Trophoblast cell (in vitro differentiated cells and primary cell): ENCODE measurements around the gene FBXO31.
"Not testable (repeated sequence)": the region's sequence is repeated elsewhere in the genome, so short reads cannot be mapped to it uniquely, and the experiment has no call there.

Source experiments
- DNase-seq, 2 donors: peaks; one replicate each; pipeline ENCODE4 v3.0.0-alpha.2; 2016
- H2AFZ ChIP-seq: 2 replicates; pipeline ENCODE4 v1.6.1; 2013; ENCODE audit warnings: low read length, moderate library complexity, mild to moderate bottlenecking; ENCODE audit not compliant: insufficient read depth, poor library complexity
- H2AK5ac ChIP-seq: 2 replicates; pipeline ENCODE4 v1.6.1; 2013; ENCODE audit warnings: mild to moderate bottlenecking, low read length
- H2BK120ac ChIP-seq: 2 replicates; pipeline ENCODE4 v1.6.1; 2013; ENCODE audit warnings: low read length, mild to moderate bottlenecking, moderate library complexity; ENCODE audit not compliant: insufficient read depth, poor library complexity
- H2BK12ac ChIP-seq: 2 replicates; pipeline ENCODE4 v1.6.1; 2013; ENCODE audit warnings: mild to moderate bottlenecking, low read length, moderate library complexity
- H2BK5ac ChIP-seq: 2 replicates; pipeline ENCODE4 v1.6.1; 2013; ENCODE audit warnings: low read length, low read depth, moderate library complexity, mild to moderate bottlenecking; ENCODE audit not compliant: poor library complexity
- H3K14ac ChIP-seq: 2 replicates; pipeline ENCODE4 v1.6.1; 2013; ENCODE audit warnings: mild to moderate bottlenecking, low read length
- H3K18ac ChIP-seq: 2 replicates; pipeline ENCODE4 v1.6.1; 2013; ENCODE audit warnings: mild to moderate bottlenecking, low read length
- H3K23ac ChIP-seq: 2 replicates; pipeline ENCODE4 v1.6.1; 2013; ENCODE audit warnings: low read length
- H3K27ac ChIP-seq: 2 replicates; pipeline ENCODE4 v1.5.1; 2013; ENCODE audit warnings: low read depth, mild to moderate bottlenecking, inconsistent platforms, low read length, moderate library complexity
- H3K27me3 ChIP-seq: 2 replicates; pipeline ENCODE4 v1.6.1; 2013; ENCODE audit warnings: inconsistent platforms, mild to moderate bottlenecking, low read length, moderate library complexity; ENCODE audit not compliant: insufficient read depth
- H3K36me3 ChIP-seq, 2 experiments: 1 replicate in 1 of 2; 2 replicates in 1 of 2; pipeline ENCODE4 v1.6.1; 2013; ENCODE audit warnings: low read length in 2 of 2, mild to moderate bottlenecking in 2 of 2, moderate library complexity in 1 of 2; ENCODE audit not compliant: insufficient read depth in 2 of 2, control insufficient read depth in 1 of 2
- H3K4ac ChIP-seq: 2 replicates; pipeline ENCODE4 v1.6.1; 2013; ENCODE audit warnings: low read depth, mild to moderate bottlenecking, low read length, moderate library complexity
- H3K4me1 ChIP-seq, 2 experiments: 1 replicate in 1 of 2; 2 replicates in 1 of 2; pipeline ENCODE4 v1.6.1; 2013; ENCODE audit warnings: low read length in 2 of 2, mild to moderate bottlenecking in 2 of 2, moderate library complexity in 1 of 2; ENCODE audit not compliant: insufficient read depth in 2 of 2, control insufficient read depth in 1 of 2
- H3K4me2 ChIP-seq: 2 replicates; pipeline ENCODE4 v1.6.1; 2013; ENCODE audit warnings: inconsistent platforms, mild to moderate bottlenecking, low read length, moderate library complexity
- H3K4me3 ChIP-seq: 2 replicates; pipeline ENCODE4 v1.5.1; 2013; ENCODE audit warnings: mild to moderate bottlenecking, low read depth, low read length, inconsistent platforms
- H3K79me1 ChIP-seq: one replicate; pipeline ENCODE4 v1.6.1; 2013; ENCODE audit warnings: low read length
- H3K79me2 ChIP-seq: 2 replicates; pipeline ENCODE4 v1.6.1; 2013; ENCODE audit warnings: low read length, mild to moderate bottlenecking; ENCODE audit not compliant: control insufficient read depth, insufficient read depth, poor library complexity
- H3K9ac ChIP-seq: 2 replicates; pipeline ENCODE4 v1.6.1; 2013; ENCODE audit warnings: mild to moderate bottlenecking, low read length
- H3K9me3 ChIP-seq: 2 replicates; pipeline ENCODE4 v1.6.1; 2013; ENCODE audit warnings: low read depth, mild to moderate bottlenecking, control low read depth, inconsistent platforms, low read length; ENCODE audit not compliant: insufficient read depth
- H4K12ac ChIP-seq: 2 replicates; pipeline ENCODE4 v1.6.1; 2013; ENCODE audit warnings: low read depth, mild to moderate bottlenecking, low read length, moderate library complexity
- H4K8ac ChIP-seq: 2 replicates; pipeline ENCODE4 v1.6.1; 2013; ENCODE audit warnings: low read depth, mild to moderate bottlenecking, low read length, moderate library complexity
- H4K91ac ChIP-seq: one replicate; pipeline ENCODE4 v1.6.1; 2013; ENCODE audit warnings: low read depth, mild to moderate bottlenecking, low read length, moderate library complexity
- WGBS: extraction: QIAGEN DNeasy Blood & Tissue Kit; methylation state at CpG from one replicate; pipeline ENCODE4 v1.1.7; 2013; ENCODE audit warnings: missing lambda C conversion rate; ENCODE audit not compliant: insufficient read length, insufficient coverage; ENCODE audit errors: extremely low coverage; 5-methylcytosine and 5-hydroxymethylcytosine counted together

FBXO31 gene

DNA sequence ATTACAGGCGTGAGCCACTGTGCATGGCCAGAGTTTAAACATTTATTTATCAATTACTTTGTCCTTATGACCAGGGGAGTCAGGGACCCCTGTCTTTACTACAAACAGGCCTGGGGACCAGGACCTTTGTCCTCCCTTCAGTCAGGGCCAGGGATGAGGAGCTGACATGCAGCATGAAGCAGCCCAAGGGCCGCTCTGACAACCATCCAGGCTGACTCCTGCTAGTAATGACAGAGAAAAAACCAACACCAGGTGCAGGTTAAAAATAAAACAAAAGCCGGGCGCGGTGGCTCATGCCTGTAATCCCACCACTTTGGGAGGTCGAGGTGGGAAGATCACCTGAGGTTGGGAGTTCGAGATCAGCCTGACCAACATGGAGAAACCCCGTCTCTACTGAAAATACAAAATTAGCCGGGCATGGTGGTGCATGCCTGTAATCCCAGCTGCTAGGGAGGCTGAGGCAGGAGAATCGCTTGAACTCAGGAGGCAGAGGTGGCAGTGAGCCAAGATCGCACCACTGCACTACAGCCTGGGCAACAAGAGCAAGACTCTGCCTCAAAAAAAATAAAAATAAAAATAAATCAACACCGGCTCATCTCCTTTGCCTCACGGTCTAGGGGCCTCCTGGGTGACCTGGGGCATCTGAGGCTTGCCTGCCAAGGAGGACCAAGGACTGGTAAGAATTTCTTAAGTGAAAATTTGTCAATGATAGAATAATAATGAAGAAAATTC is 20.6 kb downstream of the FBXO31 start:
- not testable (repeated sequence) for H2BK12ac ChIP-seq, H4K91ac ChIP-seq, H3K18ac ChIP-seq, H2BK5ac ChIP-seq, H3K27ac ChIP-seq, H4K12ac ChIP-seq, H3K4me1 ChIP-seq, H3K9ac ChIP-seq, H2BK120ac ChIP-seq, H4K8ac ChIP-seq, H2AFZ ChIP-seq, H3K79me1 ChIP-seq, H2AK5ac ChIP-seq, H3K27me3 ChIP-seq, H3K79me2 ChIP-seq, H3K4me2 ChIP-seq, DNase-seq, H3K4ac ChIP-seq, H3K14ac ChIP-seq, H3K9me3 ChIP-seq, H3K23ac ChIP-seq, H3K4me3 ChIP-seq
- WGBS: no CpG with 5 or more reads among the region's 13 CpGs
- H3K36me3 ChIP-seq: peaks cover 12 to 15% of the 10 kb centered on the region in 2 experiments

DNA sequence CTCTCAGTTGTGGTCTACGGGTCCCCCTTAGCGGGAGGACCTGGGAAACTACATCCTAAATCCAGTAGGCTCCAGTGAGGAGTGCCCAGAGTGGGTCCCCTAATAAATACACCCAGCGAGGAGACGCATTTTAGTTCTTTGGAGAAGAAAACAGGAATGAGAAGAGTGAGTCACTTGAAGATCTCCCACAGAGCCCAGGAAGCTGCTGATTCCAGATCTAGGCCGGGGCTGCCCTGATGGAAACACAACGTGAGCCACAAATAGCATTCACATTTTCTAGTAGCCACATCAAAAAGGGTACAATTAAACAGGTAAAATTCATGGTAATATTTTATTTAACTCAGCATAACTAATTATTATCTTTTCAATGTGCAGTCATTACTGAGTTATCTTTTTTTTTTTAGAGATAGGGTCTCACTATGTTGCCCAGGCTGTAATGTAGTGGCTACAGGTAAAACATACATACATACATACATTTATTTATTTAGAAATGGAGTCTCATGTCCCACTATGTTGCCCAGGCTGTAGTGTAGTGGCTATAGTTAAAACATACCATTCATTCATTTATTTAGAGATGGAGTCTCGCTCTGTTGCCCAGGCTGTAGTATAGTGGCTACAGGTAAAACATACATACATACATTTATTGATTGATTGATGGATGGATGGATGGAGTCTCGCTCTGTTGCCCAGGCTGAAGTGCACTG is 21.5 kb downstream of the FBXO31 start:
- Histone ChIP-seq H2BK12ac (no peak overlapping the region), H3K27me3 (no peaks in the 10 kb centered on the region), H3K4me2 (no peak overlapping the region), H3K36me3 (peaks cover 13 to 15% of the 10 kb centered on the region in 2 experiments), H2AFZ (no peak overlapping the region), H2AK5ac (no peak overlapping the region), H3K79me1 (no peaks in the 10 kb centered on the region), H4K8ac (no peak overlapping the region), H3K14ac (no peak overlapping the region), H2BK120ac (no peak overlapping the region), H3K9me3 (no peaks in the 10 kb centered on the region), H4K12ac (no peak overlapping the region), H3K4ac (no peak overlapping the region), H3K27ac (no peak overlapping the region), H3K79me2 (no peaks in the 10 kb centered on the region), H3K23ac (no peak overlapping the region), H3K4me1 (peaks cover 5 to 6% of the 10 kb centered on the region in 2 experiments), H3K9ac (no peak overlapping the region), H3K18ac (no peak overlapping the region), H3K4me3 (no peak overlapping the region), H4K91ac (no peak overlapping the region), H2BK5ac (no peak overlapping the region)
- no CpG with 5 or more reads among the region's 8 CpGs for WGBS
- DNase-seq: no peak

DNA sequence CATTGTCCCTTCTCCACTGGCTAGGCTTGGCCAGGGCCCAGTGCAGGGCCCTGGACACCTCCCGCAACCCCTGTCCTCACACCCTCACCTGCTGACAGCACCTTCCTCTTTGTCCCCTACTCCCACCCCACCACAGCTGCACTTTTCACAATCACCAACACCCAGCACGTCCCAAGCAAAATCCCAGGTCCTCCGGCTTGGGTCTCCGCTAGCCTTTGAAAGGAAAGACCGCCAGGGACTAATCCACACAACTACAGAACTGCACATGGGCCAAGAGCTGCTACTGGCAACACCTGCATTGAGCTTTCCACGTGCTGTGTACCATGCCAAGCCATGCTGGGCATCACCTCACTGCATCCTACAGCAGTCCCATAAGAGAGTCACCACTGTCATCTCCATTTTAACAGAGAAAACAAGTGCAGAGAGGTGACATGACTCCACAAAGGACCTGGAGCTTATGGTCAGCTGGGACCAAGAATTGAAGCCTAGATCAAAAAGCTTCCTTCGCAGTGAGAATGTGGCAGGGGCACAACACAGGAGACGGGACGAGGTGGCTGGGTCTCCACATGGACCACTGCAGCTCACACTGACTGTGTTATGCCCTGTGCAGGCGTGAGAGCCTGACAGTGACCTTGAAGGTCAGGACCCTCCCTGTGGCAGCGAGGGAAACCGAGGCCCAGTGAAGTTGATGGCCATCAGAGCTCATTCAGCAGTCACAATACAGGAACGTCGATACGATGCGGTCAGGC is 22.5 kb downstream of the FBXO31 start:
- Histone ChIP-seq H3K4me1 (peaks cover 6 to 8% of the 10 kb centered on the region in 2 experiments), H2BK120ac (no peak overlapping the region), H3K14ac (no peak overlapping the region), H3K18ac (no peak overlapping the region), H3K27ac (no peak overlapping the region), H3K23ac (no peak overlapping the region), H4K91ac (no peak overlapping the region), H3K36me3 (peaks cover 13 to 15% of the 10 kb centered on the region in 2 experiments), H2AFZ (no peak overlapping the region), H3K4ac (no peak overlapping the region), H3K79me1 (no peaks in the 10 kb centered on the region), H2AK5ac (no peak overlapping the region), H3K9ac (no peak overlapping the region), H2BK12ac (no peak overlapping the region), H3K4me2 (no peak overlapping the region), H3K27me3 (no peaks in the 10 kb centered on the region), H4K8ac (no peak overlapping the region), H3K79me2 (no peaks in the 10 kb centered on the region), H3K4me3 (no peak overlapping the region), H4K12ac (no peak overlapping the region), H2BK5ac (no peak overlapping the region), H3K9me3 (no peaks in the 10 kb centered on the region)
- DNase-seq: no peak
- WGBS: no CpG with 5 or more reads among the region's 16 CpGs

DNA sequence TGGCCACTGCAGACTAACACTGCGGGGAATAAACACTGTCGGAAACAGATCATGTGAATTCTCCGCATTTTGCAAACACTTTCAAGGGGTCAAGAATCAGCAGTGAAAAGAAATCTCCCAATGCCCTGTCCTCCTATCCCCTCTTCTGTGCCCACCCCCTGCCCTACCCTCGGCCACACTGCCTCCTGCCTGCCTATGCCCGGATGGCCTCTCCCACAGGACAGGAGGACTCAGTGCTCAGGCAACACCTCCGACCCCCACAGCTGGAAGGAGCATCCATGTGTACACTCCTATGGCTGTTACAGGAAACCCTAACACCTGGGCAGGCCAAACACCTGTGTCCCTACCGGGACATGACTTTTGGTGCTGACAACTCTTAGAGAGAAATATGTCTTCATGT is 24.5 kb downstream of the FBXO31 start:
- Histone ChIP-seq H2AFZ (no peak overlapping the region), H2BK12ac (no peak overlapping the region), H4K8ac (no peak overlapping the region), H3K79me2 (no peaks in the 10 kb centered on the region), H3K18ac (no peak overlapping the region), H2BK5ac (no peak overlapping the region), H2BK120ac (no peak overlapping the region), H3K23ac (no peak overlapping the region), H2AK5ac (no peak overlapping the region), H3K4me2 (no peak overlapping the region), H4K91ac (no peak overlapping the region), H3K4me3 (no peak overlapping the region), H3K4ac (no peak overlapping the region), H4K12ac (no peak overlapping the region), H3K79me1 (no peaks in the 10 kb centered on the region), H3K14ac (no peak overlapping the region), H3K9me3 (no peaks in the 10 kb centered on the region), H3K27ac (no peak overlapping the region), H3K27me3 (no peaks in the 10 kb centered on the region), H3K9ac (no peak overlapping the region), H3K36me3 (peaks cover 13 to 15% of the 10 kb centered on the region in 2 experiments), H3K4me1 (peaks cover 5 to 6% of the 10 kb centered on the region in 2 experiments)
- no CpG with 5 or more reads among the region's 7 CpGs for WGBS
- DNase-seq: no peak
